GM21367 (cell line): Measurements from ENCODE around the gene CMTM8.
A peak's percentile ranks its signal among the peaks of the same experiment; 100 is the strongest.
"Not testable (repeated sequence)": the region's sequence is repeated elsewhere in the genome, so short reads cannot be mapped to it uniquely, and the experiment has no call there.

Source experiments
- ATAC-seq: cut with Tn5 transposase; IDR thresholded peaks from one replicate; pipeline ENCODE4 v1.9.1; 2021; ENCODE audit not compliant: unreplicated experiment

The CMTM8 gene

GRCh38 chr3:32373276-32373675, 134.8 kb downstream of the CMTM8 start:
- no peak for ATAC-seq

GRCh38 chr3:32373844-32374243, 135.4 kb downstream of the CMTM8 start:
- no peak for ATAC-seq

GRCh38 chr3:32374788-32375595, 136.5 kb downstream of the CMTM8 start:
- ATAC-seq, result peak; percentile 60

GRCh38 chr3:32375596-32375930, 137.1 kb downstream of the CMTM8 start:
- ATAC-seq, result no peak

- no peak for ATAC-seq
These were observed 137.6 kb downstream of the CMTM8 start for GRCh38 chr3:32376115-32376514.

DNA sequence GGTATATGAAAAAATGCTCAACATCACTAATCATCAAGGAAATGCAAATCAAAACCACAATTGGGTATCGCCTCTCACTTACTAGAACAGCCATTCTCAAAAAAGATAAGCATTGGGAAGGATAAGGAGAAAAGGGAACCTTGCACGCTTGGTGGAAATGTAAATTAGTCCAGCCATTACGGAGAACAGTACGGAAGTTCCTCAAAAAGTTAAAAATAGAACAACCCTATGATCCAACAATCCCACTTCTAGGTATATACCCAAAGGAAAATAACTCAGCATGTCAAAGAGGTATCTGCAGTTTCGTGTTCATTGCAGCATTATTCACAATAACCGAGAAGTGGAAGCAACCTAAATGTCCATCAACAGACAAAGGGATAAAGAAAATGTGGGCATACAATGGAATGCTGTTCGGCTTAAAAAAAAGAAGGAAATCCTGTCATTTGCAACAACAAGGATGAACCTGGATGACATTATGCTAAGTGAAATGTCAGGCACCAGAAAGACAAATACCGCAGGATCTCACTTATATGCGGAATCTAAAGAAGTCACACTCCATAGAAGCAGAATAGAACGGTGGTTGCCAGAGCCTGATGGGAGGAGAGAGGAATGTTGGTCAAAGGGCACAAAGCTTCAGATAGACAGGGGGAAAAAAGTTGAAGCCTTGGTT, 141.5 kb downstream of the CMTM8 start:
- ATAC-seq, result no peak

- no peak for ATAC-seq
These were observed 143.4 kb downstream of the CMTM8 start for GRCh38 chr3:32381922-32382321.

DNA sequence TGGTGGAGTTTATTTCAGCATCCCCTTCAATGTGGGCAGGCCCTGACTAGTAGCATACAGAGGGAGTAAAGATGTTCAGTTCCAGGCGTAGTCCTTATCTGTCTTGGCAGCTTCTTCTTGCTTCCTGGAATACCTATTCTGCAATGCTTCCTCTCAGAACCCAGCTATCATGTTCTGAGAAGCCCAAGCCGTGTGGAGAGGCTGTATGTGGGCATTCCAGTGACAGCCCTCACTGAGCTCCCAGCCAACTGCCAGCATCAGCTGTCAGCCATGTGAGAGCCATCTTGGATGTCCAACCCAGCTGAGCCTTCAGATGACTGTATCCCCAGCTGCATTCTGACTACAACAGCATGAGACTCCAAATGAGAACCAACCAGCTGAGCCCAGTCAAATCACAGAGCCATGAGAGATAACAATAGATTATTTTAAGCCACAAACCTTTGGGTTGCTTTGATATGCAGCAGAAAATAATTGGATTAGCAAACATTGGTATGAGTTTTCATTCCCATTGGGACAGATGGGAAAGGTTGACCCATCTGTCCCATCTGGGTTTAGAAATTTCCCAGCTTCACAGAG, 144.7 kb downstream of the CMTM8 start:
- ATAC-seq, result no peak

DNA sequence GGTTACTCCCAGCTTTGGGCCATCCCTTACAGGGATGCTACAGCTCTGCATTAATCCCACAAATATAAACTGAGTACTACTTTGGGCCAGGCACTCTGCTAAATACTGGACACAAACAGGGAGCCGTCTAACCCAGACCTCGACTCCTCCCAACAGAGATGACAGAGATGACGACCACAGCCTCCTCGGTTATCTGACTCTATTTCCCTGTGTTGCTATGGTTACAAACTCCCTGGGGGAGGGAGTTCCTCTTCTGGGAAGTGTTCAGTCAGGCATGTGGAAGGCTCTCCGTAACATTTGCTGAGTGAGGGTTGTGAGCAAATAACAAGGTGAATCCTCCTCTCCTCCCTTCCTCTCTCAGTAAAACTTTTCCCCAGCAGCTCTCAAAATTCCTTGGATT, 146.5 kb downstream of the CMTM8 start:
- no peak for ATAC-seq

GRCh38 chr3:32387512-32387911, 149.0 kb downstream of the CMTM8 start:
- ATAC-seq, result no peak

DNA sequence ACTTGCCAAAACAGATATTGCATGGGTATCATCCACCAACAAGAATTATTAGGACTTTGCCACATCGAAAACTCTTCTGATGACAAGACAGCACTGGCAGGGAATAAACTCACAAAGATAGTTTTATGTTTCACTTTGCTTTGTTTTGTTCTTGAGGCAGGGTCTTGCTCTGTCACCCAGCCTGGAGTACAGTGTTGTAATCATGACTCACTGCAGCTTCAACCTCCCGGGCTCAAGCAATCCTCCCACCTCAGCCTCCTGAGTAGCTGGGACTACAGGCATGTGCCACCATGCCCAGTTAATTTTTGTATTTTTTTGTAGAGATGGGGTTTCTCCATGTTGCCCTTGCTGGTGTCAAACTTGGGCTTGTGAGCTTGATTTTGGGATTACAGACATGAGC, 151.1 kb downstream of the CMTM8 start:
- not testable (repeated sequence) for ATAC-seq

- ATAC-seq, result peak; percentile 21
These were observed 153.4 kb downstream of the CMTM8 start, which contains the start of gene CMTM7 for GRCh38 chr3:32391643-32392535. Gene CMTM7 (plus strand): TSS chr3:32391853. CDS start chr3:32391907, 54 bp downstream.

- ATAC-seq, result no peak
These were observed 154.2 kb downstream of the CMTM8 start for GRCh38 chr3:32392536-32393302.

- ATAC-seq, result no peak
These were observed 157.0 kb downstream of the CMTM8 start for GRCh38 chr3:32395496-32395895.

- no peak for ATAC-seq
These were observed 159.5 kb downstream of the CMTM8 start for GRCh38 chr3:32397941-32398340.

GRCh38 chr3:32398531-32398930, 160.1 kb downstream of the CMTM8 start:
- no peak for ATAC-seq

DNA sequence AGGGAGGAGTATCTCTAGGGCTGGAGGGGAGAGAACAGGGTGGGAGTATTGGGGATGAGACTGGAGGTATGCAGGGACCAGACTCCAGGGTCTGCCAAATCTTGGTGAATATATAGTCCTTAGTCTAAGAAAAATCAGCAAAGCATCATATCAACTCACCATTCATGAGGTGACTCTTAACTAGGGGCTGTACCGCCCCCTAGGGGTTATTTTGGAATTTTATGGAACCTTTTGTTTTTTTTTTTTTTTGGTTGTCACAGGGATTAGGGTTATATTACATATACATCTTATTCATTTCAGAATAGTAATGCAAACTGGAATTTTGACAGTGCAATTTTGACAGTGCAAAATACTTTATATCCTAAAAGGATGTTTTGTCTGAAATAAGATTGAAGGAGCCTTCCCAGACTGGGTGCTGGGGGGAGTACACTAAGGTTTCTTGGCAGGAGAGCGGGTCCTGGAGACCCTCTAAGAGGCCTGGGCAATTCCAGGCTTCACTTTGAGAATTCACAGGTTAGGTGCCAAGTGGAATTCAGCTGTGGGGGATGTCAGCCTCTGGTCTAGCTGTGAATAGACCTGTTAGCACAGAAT, 160.6 kb downstream of the CMTM8 start:
- ATAC-seq, result no peak

DNA sequence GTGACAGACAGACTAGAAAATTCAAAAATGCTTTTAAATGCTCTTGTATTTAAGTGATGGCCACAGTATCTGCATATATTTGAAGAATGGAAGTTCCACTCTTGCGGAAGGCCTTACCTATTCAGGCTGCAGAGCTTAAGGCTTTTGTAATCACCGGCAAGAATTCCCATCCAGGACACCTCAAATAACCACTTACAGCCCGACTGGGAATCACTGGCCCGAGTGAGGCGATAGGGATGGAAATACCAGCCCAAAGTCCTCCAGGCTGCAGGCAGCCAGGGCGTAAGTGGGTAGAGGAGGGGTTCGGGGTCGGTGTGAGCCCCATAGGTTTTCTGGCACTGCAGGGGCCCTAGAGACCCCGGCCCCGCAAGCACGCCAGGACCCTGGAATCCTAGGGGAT, 162.6 kb downstream of the CMTM8 start:
- ATAC-seq, result peak; percentile 16

- ATAC-seq, result peak; percentile 64
These were observed 163.1 kb downstream of the CMTM8 start for GRCh38 chr3:32401556-32402081.

DNA sequence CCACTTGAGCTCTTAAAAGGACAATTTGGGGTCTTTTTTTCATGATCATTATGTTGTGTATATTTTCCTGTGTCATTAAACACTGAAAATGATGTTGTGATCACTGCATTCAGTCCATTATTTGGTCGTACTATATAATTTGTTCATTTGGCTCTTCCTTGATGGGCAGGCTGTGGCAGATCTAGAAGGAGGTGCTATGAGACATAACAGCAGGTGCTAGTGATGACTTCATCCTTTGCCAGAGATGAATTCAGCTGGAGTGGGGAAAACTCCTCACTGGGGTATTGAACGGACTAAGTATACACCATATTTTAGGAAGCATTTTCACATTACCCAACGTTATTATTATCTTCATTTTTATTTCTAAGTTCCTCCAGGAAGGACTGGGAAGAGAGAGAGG, 165.2 kb downstream of the CMTM8 start:
- no peak for ATAC-seq
